ENCODE results near the gene SASS6.

GRCh38 chr1:100109554-100110066 lies 23.1 kb downstream of the SASS6 start:
- TF ChIP-seq OSR1 (CRISPR knock-in tag; IDR thresholded peaks at IDR 0.05) (no peak), CSDC2 (CRISPR knock-in tag; IDR thresholded peaks at IDR 0.05) (no peak), ZFP3 (CRISPR knock-in tag; IDR thresholded peaks at IDR 0.05) (no peak), ARNTL (CRISPR knock-in tag; IDR thresholded peaks at IDR 0.05; ENCODE audit: borderline replicate concordance, low read depth) (no peak), ZC3H10 (CRISPR knock-in tag; IDR thresholded peaks at IDR 0.05) (no peak), RARB (CRISPR knock-in tag; IDR thresholded peaks at IDR 0.05) (no peak), GLIS3 (CRISPR knock-in tag; IDR thresholded peaks at IDR 0.05) (no peak), POU6F1 (CRISPR knock-in tag; IDR thresholded peaks at IDR 0.05; ENCODE audit: borderline replicate concordance, low read depth) (no peak)
- TF ChIP-seq, protein P1, sequence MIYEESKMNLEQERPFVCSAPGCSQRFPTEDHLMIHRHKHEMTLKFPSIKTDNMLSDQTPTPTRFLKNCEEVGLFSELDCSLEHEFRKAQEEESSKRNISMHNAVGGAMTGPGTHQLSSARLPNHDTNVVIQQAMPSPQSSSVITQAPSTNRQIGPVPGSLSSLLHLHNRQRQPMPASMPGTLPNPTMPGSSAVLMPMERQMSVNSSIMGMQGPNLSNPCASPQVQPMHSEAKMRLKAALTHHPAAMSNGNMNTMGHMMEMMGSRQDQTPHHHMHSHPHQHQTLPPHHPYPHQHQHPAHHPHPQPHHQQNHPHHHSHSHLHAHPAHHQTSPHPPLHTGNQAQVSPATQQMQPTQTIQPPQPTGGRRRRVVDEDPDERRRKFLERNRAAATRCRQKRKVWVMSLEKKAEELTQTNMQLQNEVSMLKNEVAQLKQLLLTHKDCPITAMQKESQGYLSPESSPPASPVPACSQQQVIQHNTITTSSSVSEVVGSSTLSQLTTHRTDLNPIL (CRISPR knock-in tag; IDR thresholded peaks at IDR 0.05; ENCODE audit: low read depth) = no peak
- TF ChIP-seq, protein P2, sequence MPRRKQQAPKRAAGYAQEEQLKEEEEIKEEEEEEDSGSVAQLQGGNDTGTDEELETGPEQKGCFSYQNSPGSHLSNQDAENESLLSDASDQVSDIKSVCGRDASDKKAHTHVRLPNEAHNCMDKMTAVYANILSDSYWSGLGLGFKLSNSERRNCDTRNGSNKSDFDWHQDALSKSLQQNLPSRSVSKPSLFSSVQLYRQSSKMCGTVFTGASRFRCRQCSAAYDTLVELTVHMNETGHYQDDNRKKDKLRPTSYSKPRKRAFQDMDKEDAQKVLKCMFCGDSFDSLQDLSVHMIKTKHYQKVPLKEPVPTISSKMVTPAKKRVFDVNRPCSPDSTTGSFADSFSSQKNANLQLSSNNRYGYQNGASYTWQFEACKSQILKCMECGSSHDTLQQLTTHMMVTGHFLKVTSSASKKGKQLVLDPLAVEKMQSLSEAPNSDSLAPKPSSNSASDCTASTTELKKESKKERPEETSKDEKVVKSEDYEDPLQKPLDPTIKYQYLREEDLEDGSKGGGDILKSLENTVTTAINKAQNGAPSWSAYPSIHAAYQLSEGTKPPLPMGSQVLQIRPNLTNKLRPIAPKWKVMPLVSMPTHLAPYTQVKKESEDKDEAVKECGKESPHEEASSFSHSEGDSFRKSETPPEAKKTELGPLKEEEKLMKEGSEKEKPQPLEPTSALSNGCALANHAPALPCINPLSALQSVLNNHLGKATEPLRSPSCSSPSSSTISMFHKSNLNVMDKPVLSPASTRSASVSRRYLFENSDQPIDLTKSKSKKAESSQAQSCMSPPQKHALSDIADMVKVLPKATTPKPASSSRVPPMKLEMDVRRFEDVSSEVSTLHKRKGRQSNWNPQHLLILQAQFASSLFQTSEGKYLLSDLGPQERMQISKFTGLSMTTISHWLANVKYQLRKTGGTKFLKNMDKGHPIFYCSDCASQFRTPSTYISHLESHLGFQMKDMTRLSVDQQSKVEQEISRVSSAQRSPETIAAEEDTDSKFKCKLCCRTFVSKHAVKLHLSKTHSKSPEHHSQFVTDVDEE (CRISPR knock-in tag; IDR thresholded peaks at IDR 0.05) = no peak
